GM21515 (cell line): ENCODE results near the gene MCIDAS.
A peak's percentile ranks its signal among the peaks of the same experiment; 100 is the strongest.

Source experiments
- ATAC-seq: cut with Tn5 transposase; IDR thresholded peaks from one replicate; pipeline ENCODE4 v1.9.1; 2021; ENCODE audit not compliant: unreplicated experiment

MCIDAS gene

DNA sequence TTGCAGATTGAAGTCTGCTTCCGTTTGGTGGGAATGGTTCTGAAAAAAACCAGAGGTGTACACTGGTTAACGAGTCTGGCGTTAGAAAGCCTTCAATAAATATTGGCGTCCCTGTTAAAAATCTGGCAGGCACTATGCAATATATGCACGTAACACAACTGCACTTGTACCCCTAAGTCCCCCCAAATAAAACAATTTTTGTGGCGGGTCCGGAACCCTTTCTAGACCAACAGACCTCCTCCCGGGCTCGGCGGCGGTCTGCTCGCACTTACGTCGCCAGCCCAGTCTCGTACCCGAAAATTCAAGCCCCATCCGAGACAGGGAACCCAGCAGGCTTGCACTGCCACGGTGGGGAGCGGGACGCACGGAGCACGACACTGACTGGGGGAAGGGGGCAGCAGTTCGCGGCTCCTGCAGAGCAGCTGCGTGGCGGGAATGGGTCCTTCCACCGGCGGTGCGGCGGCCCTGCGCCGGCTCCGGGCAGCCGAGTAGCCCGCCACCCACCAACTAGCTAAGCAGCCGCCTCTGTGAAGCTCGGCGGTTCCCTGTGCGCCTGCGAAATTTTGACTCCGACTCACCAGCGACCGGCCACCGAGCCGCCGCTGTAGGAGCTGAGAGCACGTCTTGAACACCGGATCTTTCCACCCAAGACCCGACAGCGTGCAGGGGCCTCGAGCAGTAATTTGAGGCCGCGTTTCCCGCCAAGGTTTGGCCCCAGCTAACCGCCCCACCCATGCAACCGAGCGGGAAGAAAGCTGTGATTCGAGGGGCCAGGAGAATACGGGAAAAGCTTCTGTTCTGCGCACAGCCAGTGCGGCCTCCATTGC, 3.9 kb downstream of the MCIDAS start:
- no peak for ATAC-seq

DNA sequence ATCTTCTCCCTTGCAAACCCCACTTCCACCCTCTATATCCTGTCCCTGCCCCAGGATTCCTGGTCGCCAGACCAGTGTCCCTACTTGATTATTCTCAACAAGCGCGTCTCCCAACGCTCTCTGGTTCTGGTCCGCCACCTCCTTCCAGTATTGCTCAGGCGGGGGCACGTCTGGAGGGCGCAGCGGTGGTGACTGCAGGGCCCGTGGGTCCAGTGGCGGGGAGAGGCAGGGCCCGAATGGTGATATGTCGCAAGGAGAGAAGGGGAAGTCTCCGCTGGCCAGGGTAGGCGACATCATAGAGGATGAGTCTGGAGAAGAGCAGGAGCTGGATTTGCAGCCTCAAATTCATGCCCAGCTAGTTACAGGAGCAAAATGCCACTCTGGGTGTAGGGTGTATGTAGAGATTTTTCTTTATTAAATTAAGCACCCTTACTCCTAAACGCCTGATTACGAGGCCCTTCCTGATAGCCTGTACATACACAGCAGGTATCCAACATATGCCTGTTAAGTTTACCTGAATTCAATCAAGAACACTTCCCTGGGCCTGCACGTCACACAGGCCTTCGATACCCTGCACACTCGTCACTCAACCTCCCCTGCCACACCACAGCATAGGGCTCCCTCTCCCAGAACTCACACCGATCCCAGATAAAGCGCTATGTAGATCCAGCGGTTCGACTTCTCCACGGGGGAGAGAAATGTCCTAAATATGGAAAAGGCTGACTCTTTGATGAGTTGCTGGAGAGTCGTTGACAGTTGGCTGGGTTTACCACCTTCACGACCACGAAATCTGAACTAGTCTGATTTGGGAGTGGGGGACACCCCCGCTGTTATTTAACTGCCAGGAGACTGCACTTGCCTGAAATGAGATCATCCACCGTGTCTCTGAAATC, 4.8 kb downstream of the MCIDAS start:
- ATAC-seq = no peak

DNA sequence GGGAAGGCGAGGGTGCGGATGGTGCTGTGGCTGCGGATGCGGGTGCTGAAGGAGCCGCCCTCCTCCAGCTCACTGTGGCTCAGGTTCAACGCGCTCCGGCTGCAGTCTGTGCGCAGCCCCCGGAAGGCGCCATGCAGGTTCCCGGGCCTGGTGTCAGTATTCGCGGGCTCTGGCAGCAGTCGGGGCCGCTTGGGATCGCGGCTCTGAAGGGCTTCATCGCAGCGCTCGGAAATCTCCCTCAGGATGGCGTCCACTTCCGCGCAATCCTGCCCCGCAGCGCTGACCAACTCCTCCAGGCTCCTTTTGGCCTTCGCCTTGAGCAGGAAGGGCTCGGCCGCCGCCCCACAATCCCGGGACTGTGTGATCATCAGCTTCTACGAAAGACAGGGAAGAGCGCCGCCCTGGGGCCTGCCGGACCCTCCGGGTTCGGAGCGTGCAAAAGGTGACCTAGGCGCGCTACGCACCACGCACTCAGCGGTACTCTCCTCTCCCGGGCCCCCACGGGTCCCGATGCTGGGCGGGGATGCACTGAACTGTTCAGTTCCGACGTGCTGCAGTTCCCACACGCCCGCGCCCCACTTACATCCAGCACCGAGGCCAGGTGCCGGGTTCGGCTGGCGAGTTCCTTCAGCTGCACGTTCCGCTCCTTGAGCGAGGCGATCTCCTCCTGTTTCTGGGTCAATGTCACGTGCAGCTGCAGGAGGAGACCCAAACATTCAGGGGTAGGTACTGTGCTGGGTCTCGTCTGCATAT, 6.5 kb downstream of the MCIDAS start:
- ATAC-seq = no peak

DNA sequence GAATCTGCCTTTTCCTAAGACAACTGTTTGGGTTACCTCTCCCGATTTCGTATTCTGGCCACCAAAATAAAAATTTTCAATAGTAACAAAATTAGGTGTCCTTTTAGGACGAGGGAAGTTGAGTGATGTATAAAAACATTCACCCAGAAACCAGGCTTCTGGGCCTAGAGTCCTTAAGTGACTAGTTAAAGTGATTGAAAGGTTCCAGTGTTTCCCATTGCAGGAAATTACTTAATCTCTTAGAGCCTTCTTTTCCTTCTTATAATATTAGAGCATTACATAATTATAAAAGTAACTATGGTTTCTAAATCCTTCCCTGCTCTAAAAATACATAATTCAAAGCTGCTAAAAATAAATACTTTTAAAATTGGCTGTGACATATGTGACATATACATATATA, 7.3 kb downstream of the MCIDAS start:
- ATAC-seq = no peak

DNA sequence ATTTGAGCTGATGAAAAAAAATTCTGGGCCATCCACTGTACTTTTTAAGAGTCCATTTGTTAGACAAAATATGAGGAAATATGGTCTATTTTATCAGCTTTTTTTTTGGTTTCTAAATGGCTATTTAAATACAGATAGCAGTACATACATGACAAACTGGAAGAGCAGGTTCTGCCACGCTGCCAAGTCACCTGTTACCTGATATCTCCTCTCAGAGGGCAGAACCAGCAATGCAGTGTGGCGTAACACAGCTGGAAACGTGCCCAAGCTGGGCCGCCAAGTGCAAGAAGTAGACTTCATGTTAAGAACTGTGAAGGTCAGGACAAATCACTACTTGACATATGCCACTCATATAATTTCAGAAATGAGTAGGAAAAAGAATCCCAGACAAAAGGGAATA, 8.1 kb downstream of the MCIDAS start:
- ATAC-seq = no peak

DNA sequence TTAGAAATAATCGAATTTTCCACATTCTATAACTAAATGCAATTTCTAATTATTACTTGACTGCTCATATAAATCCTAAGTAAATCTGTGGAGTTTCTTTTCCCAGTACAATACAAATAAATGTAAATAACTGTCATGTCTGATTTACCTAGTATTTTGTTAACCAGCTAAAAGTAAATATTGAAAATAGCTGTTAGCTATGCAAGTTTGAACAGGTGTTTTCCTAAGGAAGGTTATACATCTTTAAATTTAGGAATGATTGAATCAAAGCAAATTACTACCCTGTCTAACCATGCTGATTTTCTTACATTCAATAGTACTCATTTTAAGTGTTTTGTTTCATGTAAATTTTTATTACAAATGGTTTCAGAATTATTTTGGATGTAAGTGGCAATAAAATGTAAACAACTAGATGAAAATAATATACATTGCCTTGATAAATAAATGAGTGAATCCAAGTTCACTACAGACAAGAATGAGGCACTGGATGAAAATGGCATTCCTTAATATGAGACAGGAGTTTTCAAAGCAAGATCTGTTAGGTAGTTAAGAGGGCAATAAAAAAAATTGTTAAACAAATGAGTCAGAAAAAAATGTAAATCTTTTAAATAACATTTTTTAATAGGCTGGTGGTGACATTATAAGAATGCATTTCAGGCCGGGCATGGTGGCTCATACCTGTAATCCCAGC, 15.8 kb downstream of the MCIDAS start:
- no peak for ATAC-seq

DNA sequence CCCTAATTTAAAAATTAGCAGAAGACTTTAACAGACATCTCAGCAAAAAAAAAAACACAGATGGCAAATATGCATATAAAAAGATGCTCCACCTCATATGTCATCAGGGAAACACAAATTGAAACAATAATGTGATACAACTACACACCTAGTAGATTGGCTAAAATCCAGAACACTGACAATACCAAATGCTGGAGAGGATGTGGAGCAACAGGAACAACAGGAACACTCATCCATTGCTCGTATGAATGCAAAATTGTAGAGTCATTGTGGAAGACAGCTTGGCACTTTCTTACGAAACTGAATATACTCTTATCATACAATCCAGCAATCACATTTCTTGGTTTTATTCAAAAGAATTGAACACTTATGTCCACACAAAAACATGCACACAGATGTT, 22.1 kb downstream of the MCIDAS start:
- no peak for ATAC-seq

DNA sequence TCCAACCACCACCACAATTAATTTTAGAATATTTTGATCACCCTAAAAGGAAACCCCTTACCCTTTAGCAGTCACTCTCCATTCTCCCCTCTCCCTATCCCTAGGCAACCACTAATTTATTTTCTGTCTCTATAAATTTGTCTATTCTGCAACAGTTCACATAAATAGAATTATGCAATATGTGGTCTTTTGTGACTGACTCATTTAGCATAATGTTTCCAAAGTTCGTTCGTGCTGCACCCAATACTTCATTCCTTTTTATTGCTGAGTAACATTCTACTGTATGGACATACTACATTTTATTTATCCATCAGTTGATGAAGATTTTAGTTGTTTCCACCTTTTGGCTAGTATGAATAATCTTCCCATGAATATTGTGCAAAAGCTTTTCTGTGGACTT, 36.0 kb downstream of the MCIDAS start:
- ATAC-seq = no peak

DNA sequence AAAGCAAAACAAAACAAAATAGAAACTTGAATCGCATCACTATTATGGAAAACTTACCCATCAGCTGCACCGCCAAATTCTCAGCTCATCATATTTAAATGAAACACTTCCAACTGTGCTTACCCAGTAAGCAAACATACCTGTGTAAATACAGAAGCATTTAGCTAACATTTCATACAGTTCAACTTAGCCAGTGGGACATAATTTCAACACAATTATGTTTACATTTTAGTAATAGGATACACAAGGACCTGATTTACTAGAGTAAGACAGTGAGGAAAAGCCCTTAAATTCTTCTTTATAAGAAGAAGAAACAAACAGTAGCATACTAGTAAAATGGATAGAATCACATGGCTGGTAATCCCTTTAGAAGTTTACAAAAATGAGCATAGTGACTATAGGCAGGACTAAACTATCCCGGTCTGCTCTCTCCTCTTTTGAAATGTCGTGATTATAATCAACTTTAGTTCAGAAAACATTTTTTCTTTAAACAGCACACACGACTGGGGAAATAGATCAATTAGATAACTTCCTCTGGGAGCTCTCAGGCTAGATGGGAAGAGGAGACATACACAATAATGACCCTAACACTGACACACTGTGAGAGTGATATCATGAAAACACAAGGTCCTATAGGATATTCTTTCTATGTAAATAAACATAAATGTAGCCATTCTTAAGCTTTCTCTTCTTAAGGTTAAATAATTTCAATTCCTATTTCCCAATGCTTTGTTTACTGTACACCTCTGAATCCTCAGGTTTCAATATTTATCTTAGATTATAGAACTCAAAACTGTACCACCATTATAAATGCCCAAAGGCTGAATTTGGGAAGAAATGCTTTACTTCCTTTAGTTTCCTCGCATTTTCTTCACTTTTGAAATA, 38.2 kb downstream of the MCIDAS start:
- no peak for ATAC-seq

DNA sequence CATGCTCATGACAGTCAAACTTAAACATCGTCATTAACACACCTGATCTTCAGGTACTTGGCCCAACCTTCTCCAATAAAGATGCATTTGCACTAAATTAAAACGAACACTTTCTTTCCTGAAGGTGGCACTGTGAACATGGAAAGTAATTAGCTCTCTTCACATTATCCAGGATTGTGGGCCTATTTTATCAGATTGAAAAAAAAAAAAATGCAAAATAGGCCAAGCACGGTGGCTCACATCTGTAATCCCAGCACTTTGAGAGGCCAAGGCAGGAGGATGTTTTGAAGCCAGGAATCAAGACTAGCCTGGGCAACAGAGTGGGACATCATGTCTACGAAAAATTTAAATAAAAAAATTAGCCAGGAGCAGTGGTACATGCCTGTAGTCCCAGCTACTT, 39.7 kb downstream of the MCIDAS start:
- no peak for ATAC-seq

DNA sequence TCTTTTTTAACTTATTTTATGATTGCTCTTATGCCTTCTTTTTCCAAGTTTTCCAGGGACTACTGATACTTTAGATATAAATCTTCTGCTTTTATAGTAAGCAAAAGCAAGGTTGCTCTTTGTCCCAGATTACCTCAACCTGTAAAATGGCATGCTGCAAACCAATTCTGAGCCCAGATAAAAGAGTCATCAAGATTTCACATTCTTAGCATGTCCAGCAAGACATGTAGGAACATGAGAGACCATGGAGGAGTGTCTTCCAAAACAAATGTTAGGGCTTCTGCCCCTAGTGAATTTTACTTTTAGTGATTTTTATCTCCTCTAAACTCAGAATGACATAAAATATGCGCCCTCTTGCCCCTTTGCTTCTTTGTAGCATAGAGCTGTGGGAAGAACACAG, 47.1 kb downstream of the MCIDAS start:
- ATAC-seq = no peak

DNA sequence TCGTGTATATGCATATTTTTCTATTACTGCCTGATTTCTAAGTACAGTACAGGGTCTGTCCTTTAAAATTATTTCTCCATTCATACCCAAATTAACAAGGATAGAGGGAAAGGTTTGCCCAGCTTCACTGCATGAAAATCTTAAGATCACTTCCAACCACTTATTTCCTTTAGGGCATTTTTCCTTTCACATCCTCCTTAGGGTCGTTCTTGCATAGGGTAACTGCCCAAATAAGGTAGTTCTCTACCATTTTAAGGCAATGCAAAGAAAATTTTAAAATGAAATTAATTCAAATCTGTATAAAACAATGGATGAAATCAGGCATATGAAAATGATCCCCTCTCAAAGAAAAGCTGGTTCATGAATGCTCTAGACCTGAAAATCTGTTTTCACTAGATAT, 50.0 kb downstream of the MCIDAS start:
- ATAC-seq = no peak

DNA sequence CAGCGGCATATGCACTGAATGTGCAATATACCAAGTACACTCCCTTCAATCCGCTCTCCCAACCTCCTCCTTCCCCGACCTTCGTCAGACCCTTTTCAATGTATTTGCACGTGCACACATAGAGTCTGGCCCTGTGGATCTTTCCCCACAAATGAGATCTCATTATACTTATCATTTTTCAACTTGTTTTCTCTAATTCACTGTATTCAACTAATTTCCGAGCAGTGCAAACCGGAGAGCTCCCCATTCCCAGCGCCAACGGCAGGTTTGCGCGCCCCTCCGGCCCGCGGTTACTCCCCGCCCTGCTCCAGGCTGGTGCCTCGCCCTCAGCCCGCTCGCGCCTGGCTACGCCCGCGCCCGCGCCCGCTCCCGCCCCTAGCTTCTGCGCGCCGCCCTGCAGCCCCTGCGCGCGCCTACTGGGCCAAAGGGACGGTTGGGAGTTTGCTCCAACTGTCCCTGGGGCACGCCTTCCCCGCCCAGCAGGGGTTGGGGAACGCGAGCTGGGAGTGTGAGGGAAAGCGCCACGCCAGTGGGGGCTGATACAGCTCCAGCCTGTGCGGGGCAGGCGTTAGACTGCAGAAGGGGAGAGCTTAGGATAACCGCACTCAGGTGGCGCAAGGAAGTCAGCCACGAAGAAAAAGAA, 50.8 kb downstream of the MCIDAS start:
- no peak for ATAC-seq

DNA sequence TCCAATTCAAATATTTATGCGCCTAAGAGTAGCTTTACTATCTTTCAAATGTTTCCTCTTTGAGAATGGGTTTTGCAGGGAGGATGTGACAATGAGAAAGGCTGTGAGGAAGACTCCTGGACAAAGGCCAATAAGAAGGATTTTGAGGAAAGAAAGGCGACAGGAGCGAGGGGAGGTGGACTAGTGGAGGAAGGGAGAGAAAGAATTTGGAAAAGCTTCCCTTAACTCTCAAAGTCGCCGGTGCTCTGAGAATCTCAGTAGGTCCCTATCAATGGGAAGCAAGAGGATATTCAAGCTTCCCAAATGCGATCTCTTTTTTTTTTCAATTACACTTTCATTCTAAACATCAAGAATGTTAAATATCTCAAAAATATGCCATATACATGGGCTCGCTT, 51.3 kb downstream of the MCIDAS start:
- no peak for ATAC-seq

DNA sequence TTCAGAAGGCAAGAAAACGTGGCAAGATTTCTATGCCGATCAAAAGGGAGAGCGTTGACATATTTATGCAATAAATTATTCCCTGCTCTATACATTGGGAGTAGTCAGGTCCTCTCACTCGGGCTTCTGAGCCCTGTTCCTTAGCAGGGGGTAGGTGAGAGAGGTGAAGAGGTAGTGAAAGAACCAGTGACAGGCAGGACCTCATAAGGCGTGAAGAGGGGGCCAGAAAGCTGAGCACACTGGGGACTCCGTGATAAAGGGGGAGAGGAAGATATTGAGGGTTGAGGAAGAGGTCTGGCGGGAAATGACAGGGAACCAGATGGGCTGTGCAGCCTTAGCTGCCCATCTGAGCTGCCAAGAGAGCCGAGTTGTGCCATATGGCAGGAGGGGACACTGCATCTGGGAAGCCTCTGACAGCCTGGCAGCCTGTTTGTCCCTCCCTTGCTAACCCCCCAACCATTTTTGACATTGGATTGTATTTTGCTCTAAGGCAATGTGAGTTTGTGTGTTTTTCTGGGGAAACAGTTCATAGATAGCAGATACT, 53.4 kb downstream of the MCIDAS start:
- no peak for ATAC-seq

DNA sequence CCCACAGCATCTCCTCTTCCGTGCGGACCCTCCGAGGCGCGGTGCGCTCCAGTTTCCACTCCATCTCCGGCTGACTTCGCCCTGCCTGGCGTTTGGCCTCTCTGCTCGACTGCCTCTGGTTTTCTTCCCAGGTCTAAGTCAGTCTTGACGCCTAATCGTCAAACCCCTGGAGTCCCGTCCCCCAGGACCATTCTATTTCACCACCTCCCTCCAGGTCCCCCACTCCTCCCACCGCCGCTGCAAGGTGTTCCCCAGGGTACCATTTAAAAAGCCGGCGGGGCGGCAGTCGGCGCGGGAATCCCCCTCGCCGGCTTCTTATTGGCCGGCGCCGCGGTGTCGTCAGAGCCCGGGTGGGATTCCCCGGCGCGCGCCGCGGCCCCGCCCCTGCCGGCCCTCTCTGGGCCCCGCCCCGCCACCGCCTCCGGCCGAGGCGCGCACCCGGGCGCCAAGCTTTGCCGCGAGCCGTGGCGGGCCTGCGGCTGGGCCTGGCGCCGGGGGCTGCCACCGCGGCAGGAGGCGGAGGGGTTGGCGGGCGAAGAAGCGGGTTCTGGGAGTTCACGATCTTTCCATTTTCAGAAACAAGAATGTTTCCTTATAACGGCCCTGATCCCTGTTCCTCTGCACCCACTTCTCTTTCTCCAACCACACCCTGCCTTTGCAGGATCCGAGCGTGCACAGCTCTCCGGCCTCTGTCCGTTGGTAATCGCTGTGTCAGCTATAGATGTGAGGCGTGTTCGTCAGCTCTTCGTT, 54.0 kb downstream of the MCIDAS start, which contains the start of gene CDC20B:
Gene CDC20B (minus strand): TSS at position 241 of the 750 bp plus-strand sequence. CDS start 177 bp downstream, at position 64.
- peak; percentile 89 for ATAC-seq

DNA sequence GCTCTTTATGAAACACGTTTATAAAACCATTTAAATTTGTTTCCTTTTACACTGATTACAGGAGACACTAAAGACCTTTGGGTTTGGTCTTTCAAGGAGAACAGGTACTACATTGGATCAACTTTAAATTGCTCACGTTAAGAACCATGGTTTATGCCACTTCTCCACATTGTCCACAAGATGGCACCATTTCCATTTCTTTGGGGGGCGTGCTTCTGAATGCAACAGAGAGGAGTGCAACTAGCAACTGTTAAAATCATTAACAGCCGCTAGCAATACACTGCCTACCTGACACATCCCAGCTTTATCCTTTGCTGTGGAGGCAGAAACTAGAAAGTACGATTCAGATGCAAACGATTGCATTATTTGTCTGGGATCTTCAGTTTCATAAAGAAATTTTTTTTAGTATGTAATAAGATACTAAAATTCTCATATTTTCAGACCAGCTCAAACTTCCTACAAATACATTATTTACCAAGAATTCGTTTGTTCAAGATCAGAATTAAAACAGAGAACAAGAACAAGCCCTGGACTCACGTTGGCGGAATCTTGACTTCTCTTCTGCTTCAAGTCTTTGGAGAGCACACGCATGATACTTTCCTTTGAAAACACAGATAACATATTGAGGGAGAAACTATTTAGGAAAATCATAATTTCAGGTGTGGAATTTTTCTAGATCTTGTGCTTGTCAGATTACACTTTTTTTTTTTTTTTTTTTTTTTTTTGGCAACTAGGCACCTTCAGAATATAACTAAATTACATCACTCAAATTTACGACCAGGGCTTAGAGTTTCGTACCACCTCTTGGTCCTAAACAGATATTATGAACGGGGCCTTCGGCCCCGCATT, 54.8 kb downstream of the MCIDAS start:
- ATAC-seq = peak; percentile 64
